Activated CD8-positive, alpha-beta T cell treated with anti-CD3 and anti-CD28 coated beads for 36 hours (primary cell): ENCODE results near the gene RFXANK. TPM values are rescaled to one million over a fixed set of nuclear protein-coding genes. Genes with fewer than 3 reads are reported as not detected.
A peak's percentile ranks its signal among the peaks of the same experiment; 100 is the strongest.

Source experiments
- ATAC-seq: fragments of 200-7000 bp; cut with Tn5 transposase; one replicate; pipeline ENCODE4 v1.10.0; 2021; ENCODE audit warnings: mild to moderate bottlenecking, moderate library complexity
- CTCF ChIA-PET: fragments of 350-600 bp; sonication (Branson Sonifier 250); formaldehyde crosslinking; loops from one replicate; lab custom pipeline; 2021; ENCODE audit warnings: antibody characterized with exemption; lab: Charles Lee
- POLR2A ChIA-PET: fragments of 350-600 bp; sonication (Branson Sonifier 250); formaldehyde crosslinking; loops from one replicate; lab custom pipeline; 2021; ENCODE audit warnings: antibody characterized with exemption; lab: Charles Lee
- DNase-seq: peaks from one replicate; pipeline ENCODE4 v3.0.0-alpha.2; 2020
- H3K27ac Mint-ChIP-seq: one replicate; pipeline ENCODE4 v1.8.0; 2021; ENCODE audit warnings: mild to moderate bottlenecking, mixed read lengths
- H3K27me3 Mint-ChIP-seq: one replicate; pipeline ENCODE4 v1.8.0; 2021; ENCODE audit warnings: mixed read lengths
- H3K36me3 Mint-ChIP-seq: one replicate; pipeline ENCODE4 v1.8.0; 2021; ENCODE audit warnings: low read depth, mixed read lengths
- H3K4me1 Mint-ChIP-seq: one replicate; pipeline ENCODE4 v1.8.0; 2021; ENCODE audit warnings: low read depth, mixed read lengths
- H3K4me3 Mint-ChIP-seq: one replicate; pipeline ENCODE4 v1.8.0; 2021; ENCODE audit warnings: mild to moderate bottlenecking, moderate library complexity, mixed read lengths
- H3K9me3 Mint-ChIP-seq: one replicate; pipeline ENCODE4 v1.8.0; 2021; ENCODE audit warnings: mixed read lengths
- intact Hi-C: fragments of 100-400 bp; cut with micrococcal nuclease; formaldehyde crosslinking; loops from one replicate; pipeline ENCODE4 v1.10.0; 2022
- total RNA-seq, 2 experiments: library from RNA; stranded (reverse); gene quantifications; one replicate each; pipeline ENCODE4 v1.2.3, GENCODE V29; 2021
- TF ChIP-seq, protein P1 (sequence below): fragments of 200-600 bp; IDR thresholded peaks from one replicate; pipeline ENCODE4 v1.8.0; 2022; ENCODE audit warnings: antibody characterized with exemption, mild to moderate bottlenecking

The RFXANK gene
- total RNA-seq, 2 experiments from 2014 or later, result 61.4 to 68.5 TPM

DNA sequence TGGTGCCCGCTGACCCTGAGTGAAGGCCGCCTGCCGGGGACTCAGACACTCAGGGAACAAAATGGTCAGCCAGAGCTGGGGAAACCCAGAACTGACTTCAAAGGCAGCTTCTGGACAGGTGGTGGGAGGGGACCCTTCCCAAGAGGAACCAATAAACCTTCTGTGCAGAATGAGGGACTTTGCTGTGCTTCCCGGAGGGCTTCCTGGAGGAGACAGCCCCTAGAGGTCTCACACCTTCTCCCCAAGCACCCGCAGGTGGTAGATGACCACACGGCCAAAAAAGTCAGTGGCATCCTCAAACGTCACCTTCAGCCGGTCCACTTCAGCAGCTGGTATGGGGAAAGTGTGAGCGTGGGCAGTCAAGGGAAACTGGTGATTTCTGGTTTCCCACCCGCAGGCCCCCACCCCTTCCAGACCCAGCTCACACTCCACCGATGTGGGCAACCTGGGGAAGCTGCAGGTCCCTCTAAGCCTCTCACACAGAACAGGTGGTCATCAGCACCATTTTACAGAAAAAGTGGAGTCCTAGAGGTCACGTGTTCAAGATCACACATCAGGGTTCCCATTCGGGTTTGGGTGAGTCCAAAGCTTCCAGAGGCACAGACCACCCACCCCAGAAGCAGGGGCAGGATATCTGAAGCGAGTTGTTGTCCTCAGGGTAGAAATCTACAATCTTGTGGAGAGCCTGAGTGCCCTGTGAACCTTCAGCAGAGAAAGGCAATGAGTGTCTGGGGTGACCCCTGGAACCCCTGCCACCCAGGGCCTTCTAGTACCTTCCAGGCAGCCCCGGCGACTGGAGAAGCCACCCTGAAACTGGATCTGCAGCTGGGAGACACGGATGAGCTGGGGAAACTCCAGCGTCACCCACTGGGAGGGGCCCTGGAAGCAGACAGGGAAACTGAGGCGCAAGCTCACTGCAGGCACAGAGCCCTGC lies 9.9 kb downstream of the RFXANK start:
- ATAC-seq, result no peak
- DNase-seq, result no peak
- Mint-ChIP-seq H3K4me1 (peaks cover 13% of the 10 kb centered on the region), H3K27me3 (no peaks in the 10 kb centered on the region), H3K4me3 (peak overlapping the region; percentile 94), H3K36me3 (peaks cover 31% of the 10 kb centered on the region), H3K27ac (peak overlapping the region; percentile 91), H3K9me3 (no peaks in the 10 kb centered on the region)
- ChIA-PET CTCF (interaction anchor here (0.6 to 2.1 kb wide), 6 partner anchors 9 to 203 kb away, joined by 3 to 8 read pairs (median 4); no protein-coding TSS in a partner anchor), POLR2A (interaction anchor here (1.0 to 3.2 kb wide), 4 partner anchors 9 to 27 kb away, joined by 3 to 40 read pairs (median 4); partner anchors contain the start of genes BORCS8 and RFXANK)
- intact Hi-C loops, result no loop called here
- TF ChIP-seq, protein P1, sequence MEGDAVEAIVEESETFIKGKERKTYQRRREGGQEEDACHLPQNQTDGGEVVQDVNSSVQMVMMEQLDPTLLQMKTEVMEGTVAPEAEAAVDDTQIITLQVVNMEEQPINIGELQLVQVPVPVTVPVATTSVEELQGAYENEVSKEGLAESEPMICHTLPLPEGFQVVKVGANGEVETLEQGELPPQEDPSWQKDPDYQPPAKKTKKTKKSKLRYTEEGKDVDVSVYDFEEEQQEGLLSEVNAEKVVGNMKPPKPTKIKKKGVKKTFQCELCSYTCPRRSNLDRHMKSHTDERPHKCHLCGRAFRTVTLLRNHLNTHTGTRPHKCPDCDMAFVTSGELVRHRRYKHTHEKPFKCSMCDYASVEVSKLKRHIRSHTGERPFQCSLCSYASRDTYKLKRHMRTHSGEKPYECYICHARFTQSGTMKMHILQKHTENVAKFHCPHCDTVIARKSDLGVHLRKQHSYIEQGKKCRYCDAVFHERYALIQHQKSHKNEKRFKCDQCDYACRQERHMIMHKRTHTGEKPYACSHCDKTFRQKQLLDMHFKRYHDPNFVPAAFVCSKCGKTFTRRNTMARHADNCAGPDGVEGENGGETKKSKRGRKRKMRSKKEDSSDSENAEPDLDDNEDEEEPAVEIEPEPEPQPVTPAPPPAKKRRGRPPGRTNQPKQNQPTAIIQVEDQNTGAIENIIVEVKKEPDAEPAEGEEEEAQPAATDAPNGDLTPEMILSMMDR, result no peak

DNA sequence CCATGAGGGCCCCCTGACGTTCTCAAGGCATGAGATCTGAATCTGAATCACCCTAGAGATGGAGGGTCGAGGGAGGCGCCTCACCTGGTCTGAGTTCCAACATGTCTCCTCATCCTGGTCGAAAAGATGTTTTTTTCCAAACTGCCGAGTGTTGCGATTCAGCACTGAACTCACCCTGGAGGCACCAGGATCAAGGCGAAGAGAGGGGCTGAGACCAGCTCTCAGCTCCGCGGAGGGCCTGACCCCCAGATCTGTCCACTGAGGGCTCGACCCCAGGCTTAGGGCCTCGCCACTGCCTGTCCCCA lies 10.6 kb downstream of the RFXANK start:
- no peaks in the 10 kb centered on the region for H3K27me3 Mint-ChIP-seq
- ChIA-PET POLR2A (interaction anchor here (1.0 to 3.2 kb wide), 3 partner anchors 10 to 250 kb away, joined by 3 to 40 read pairs (median 3); partner anchors contain the start of genes BORCS8 and RFXANK), CTCF (interaction anchor here (1.3 to 2.1 kb wide), 7 partner anchors 10 to 288 kb away, joined by 3 to 8 read pairs (median 6); no protein-coding TSS in a partner anchor)
- DNase-seq (peak; percentile 35), ATAC-seq (no peak)
- H3K27ac Mint-ChIP-seq, result peak overlapping the region; percentile 91
- peaks cover 20% of the 10 kb centered on the region for H3K4me1 Mint-ChIP-seq
- H3K9me3 Mint-ChIP-seq, result no peaks in the 10 kb centered on the region
- H3K4me3 Mint-ChIP-seq, result peak overlapping the region; percentile 94
- TF ChIP-seq, protein P1, result no peak
- intact Hi-C loops, result no loop called here
- H3K36me3 Mint-ChIP-seq, result peaks cover 31% of the 10 kb centered on the region

DNA sequence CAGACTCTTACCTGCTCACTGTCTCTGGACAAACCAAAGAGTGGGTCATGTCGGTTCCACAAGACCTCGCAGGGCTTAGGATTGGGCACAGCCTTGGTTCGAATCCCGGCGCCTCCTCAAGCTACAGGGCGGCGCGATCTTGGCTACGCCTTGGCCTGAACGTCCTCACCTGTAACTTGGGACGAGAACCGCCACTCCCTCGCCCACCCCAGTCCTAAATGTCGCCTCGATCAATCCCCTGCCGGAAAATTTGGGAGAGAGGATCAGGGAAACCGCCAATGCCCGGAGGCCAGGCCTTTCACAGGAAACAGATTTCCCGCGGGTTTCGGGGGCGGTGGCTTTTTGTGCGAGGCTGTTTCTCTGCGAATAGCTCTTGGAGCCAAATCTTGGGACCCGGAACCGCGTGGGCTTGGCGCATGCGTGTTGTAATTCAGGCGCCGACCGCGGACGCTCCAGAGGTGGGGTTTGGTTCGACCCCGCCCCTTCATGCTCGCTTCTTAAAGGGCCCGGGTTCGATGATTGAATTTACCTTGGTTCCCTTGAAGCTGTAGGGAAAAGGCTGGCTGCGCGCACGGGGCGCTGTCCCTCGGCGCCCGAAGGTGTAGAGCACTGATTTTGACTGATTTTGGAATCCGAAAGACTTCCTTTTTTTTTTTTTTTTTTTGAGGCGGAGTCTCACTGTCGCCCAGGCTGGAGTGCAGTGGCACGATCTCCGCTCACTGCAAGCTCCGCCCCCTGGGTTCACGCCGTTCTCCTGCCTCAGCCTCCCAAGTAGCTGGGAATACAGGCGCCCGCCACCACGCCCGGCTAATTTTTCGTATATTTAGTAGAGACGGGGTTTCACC lies 11.2 kb downstream of the RFXANK start, which contains the start of gene NR2C2AP:
NR2C2AP (minus strand) TSS at position 403 of the 845 bp plus-strand sequence; CDS start at position 49, 354 bp downstream.
- H3K4me1 Mint-ChIP-seq, result peaks cover 23% of the 10 kb centered on the region
- no peaks in the 10 kb centered on the region for H3K9me3 Mint-ChIP-seq
- H3K27me3 Mint-ChIP-seq, result no peaks in the 10 kb centered on the region
- ChIA-PET POLR2A (interaction anchor here (0.7 to 3.2 kb wide), 5 partner anchors 10 to 250 kb away, joined by 3 to 40 read pairs (median 3); partner anchors contain the start of genes BORCS8 and RFXANK), CTCF (interaction anchor here (1.3 to 1.7 kb wide), 6 partner anchors 10 to 288 kb away, joined by 3 to 8 read pairs (median 6); no protein-coding TSS in a partner anchor)
- intact Hi-C loops, result no loop called here
- TF ChIP-seq, protein P1, result no peak
- peak within 1 kb of the TSS; percentile 91 for H3K27ac Mint-ChIP-seq
- peak within 1 kb of the TSS; percentile 94 for H3K4me3 Mint-ChIP-seq
- peak; percentile 97 for DNase-seq
- H3K36me3 Mint-ChIP-seq, result peaks cover 30% of the 10 kb centered on the region
- peak; percentile 92 for ATAC-seq

DNA sequence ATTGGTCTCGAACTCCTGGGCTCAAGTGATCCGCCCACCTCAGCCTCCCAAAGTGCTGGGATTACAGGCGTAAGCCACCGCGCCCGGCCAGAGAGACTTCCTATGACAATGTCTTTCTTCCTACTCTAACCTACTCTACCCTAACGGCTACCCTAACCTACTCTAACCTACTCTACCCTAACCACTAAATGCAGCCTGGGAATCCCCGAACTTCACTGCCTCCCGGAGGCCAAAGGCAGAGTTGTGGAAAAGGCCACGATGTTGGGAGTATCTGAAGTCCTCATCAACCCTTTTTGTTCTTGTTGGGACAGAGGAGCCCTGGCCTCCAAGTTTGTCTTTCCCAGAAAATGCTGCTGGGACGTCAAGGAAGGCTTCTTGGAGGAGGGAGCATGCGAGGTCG lies 12.1 kb downstream of the RFXANK start:
- Mint-ChIP-seq H3K27ac (no peak overlapping the region), H3K4me3 (peak overlapping the region; percentile 94), H3K4me1 (peaks cover 23% of the 10 kb centered on the region), H3K9me3 (no peaks in the 10 kb centered on the region), H3K27me3 (no peaks in the 10 kb centered on the region), H3K36me3 (peaks cover 24% of the 10 kb centered on the region)
- intact Hi-C loops, result no loop called here
- no peak for DNase-seq
- TF ChIP-seq, protein P1, result no peak
- ATAC-seq, result no peak
- ChIA-PET CTCF (interaction anchor here (0.9 to 1.7 kb wide), 4 partner anchors 10 to 287 kb away, joined by 3 to 8 read pairs (median 4); no protein-coding TSS in a partner anchor), POLR2A (interaction anchor here (1.0 kb wide), 1 partner anchor 14 kb away, joined by 3 read pairs; no protein-coding TSS in a partner anchor)
